Measurements from ENCODE around the gene ANKFY1. TPM values are rescaled to one million over a fixed set of nuclear protein-coding genes. Genes with fewer than 3 reads are reported as not detected.

Gene ANKFY1
- total RNA-seq, 1 donor from 2014 or later: 64.5 TPM

GRCh38 chr17:4159761-4160160 is 104.0 kb downstream of the ANKFY1 start:
- H3K27ac Mint-ChIP-seq: no peak overlapping the region

GRCh38 chr17:4157618-4158333 is 106.0 kb downstream of the ANKFY1 start:
- H3K27ac Mint-ChIP-seq: no peak overlapping the region
- no peaks in the 10 kb centered on the region for H3K27me3 Mint-ChIP-seq (ENCODE audit: low read depth)
- peaks cover 14% of the 10 kb centered on the region for H3K4me1 Mint-ChIP-seq
- no peak for DNase-seq (ENCODE audit: low spot score in 2 of 2, unreplicated experiment in 2 of 2)
- no peaks in the 10 kb centered on the region for H3K9me3 Mint-ChIP-seq
- peaks cover 19% of the 10 kb centered on the region for H3K36me3 Mint-ChIP-seq
- H3K4me3 Mint-ChIP-seq: no peak overlapping the region
- TF ChIP-seq, protein P1, sequence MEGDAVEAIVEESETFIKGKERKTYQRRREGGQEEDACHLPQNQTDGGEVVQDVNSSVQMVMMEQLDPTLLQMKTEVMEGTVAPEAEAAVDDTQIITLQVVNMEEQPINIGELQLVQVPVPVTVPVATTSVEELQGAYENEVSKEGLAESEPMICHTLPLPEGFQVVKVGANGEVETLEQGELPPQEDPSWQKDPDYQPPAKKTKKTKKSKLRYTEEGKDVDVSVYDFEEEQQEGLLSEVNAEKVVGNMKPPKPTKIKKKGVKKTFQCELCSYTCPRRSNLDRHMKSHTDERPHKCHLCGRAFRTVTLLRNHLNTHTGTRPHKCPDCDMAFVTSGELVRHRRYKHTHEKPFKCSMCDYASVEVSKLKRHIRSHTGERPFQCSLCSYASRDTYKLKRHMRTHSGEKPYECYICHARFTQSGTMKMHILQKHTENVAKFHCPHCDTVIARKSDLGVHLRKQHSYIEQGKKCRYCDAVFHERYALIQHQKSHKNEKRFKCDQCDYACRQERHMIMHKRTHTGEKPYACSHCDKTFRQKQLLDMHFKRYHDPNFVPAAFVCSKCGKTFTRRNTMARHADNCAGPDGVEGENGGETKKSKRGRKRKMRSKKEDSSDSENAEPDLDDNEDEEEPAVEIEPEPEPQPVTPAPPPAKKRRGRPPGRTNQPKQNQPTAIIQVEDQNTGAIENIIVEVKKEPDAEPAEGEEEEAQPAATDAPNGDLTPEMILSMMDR (IDR thresholded peaks at IDR 0.05; ENCODE audit: unreplicated experiment): no peak

More at GRCh38 chr17:4159761-4160160, 104.0 kb downstream of the ANKFY1 start:
- Mint-ChIP-seq H3K27me3 (ENCODE audit: low read depth) (no peaks in the 10 kb centered on the region), H3K4me1 (peaks cover 17% of the 10 kb centered on the region), H3K4me3 (no peak overlapping the region), H3K9me3 (no peaks in the 10 kb centered on the region), H3K36me3 (peaks cover 23% of the 10 kb centered on the region)
- no peak for DNase-seq (ENCODE audit: low spot score in 2 of 2, unreplicated experiment in 2 of 2)
- TF ChIP-seq, protein P1 (IDR thresholded peaks at IDR 0.05; ENCODE audit: unreplicated experiment): no peak

GRCh38 chr17:4156750-4157381 is 106.9 kb downstream of the ANKFY1 start:
- H3K4me1 Mint-ChIP-seq: peaks cover 11% of the 10 kb centered on the region
- DNase-seq (ENCODE audit: low spot score in 2 of 2, unreplicated experiment in 2 of 2): no peak

GRCh38 chr17:4155980-4156620 is 107.7 kb downstream of the ANKFY1 start:
- Mint-ChIP-seq H3K27me3 (ENCODE audit: low read depth) (no peaks in the 10 kb centered on the region), H3K9me3 (no peaks in the 10 kb centered on the region), H3K4me1 (peaks cover 4% of the 10 kb centered on the region), H3K4me3 (no peak overlapping the region), H3K36me3 (peaks cover 22% of the 10 kb centered on the region), H3K27ac (no peak overlapping the region)
- no peak for DNase-seq (ENCODE audit: low spot score in 2 of 2, unreplicated experiment in 2 of 2)
- TF ChIP-seq, protein P1 (IDR thresholded peaks at IDR 0.05; ENCODE audit: unreplicated experiment): no peak

More at GRCh38 chr17:4156750-4157381, 106.9 kb downstream of the ANKFY1 start:
- H3K36me3 Mint-ChIP-seq: peaks cover 21% of the 10 kb centered on the region
- no peaks in the 10 kb centered on the region for H3K9me3 Mint-ChIP-seq
- no peak overlapping the region for H3K27ac Mint-ChIP-seq
- TF ChIP-seq, protein P1 (IDR thresholded peaks at IDR 0.05; ENCODE audit: unreplicated experiment): peak; percentile 26
- no peaks in the 10 kb centered on the region for H3K27me3 Mint-ChIP-seq (ENCODE audit: low read depth)
- H3K4me3 Mint-ChIP-seq: no peak overlapping the region

- Mint-ChIP-seq H3K27me3 (ENCODE audit: low read depth) (no peaks in the 10 kb centered on the region), H3K4me3 (no peak overlapping the region), H3K9me3 (no peaks in the 10 kb centered on the region), H3K36me3 (peaks cover 19% of the 10 kb centered on the region), H3K27ac (no peak overlapping the region), H3K4me1 (no peaks in the 10 kb centered on the region)
- TF ChIP-seq, protein P1 (IDR thresholded peaks at IDR 0.05; ENCODE audit: unreplicated experiment): no peak
- no peak for DNase-seq (ENCODE audit: low spot score in 2 of 2, unreplicated experiment in 2 of 2)
These were observed 109.6 kb downstream of the ANKFY1 start for GRCh38 chr17:4154201-4154600.
